ENCODE data around the gene CRYBB3.
"Not testable (repeated sequence)": the region's sequence is repeated elsewhere in the genome, so short reads cannot be mapped to it uniquely, and the experiment has no call there.

- not testable (repeated sequence) for TF ChIP-seq POLR2A, POLR2AphosphoS5, TAF1, SPI1, POU2F2 (IDR thresholded peaks at IDR 0.05; ENCODE audit: low read depth, low read length)
These were observed 55.5 kb downstream of the CRYBB3 start for GRCh38 chr22:25255169-25255568.
